DMS153 treated with DMSO at 0.1 percent for 48 hours (cell line): ENCODE results near the gene AKAP9.
"Not testable (repeated sequence)": the region's sequence is repeated elsewhere in the genome, so short reads cannot be mapped to it uniquely, and the experiment has no call there.

Source experiments
- DNase-seq: peaks from one replicate; lab custom pipeline; 2025; ENCODE audit not compliant: unreplicated experiment; lab: John Stamatoyannopoulos, UW

The AKAP9 gene

GRCh38 chr7:92131764-92132330 is 191.2 kb downstream of the AKAP9 start:
- DNase-seq: no peak

GRCh38 chr7:92133133-92133736 is 192.6 kb downstream of the AKAP9 start:
- no peak for DNase-seq

- peak; percentile 7 for DNase-seq
Observed at GRCh38 chr7:92133737-92134270, 193.1 kb downstream of the AKAP9 start.

- DNase-seq: peak; percentile 94
Observed at GRCh38 chr7:92134271-92135051, 193.8 kb downstream of the AKAP9 start, which contains the start of gene CYP51A1. Gene CYP51A1, minus strand, starts transcription at chr7:92134477. Its CDS starts 113 bp downstream, at chr7:92134364.

- peak; percentile 52 for DNase-seq
Observed at GRCh38 chr7:92135052-92135889, 194.6 kb downstream of the AKAP9 start.

GRCh38 chr7:92137557-92137956 is 196.9 kb downstream of the AKAP9 start:
- no peak for DNase-seq

- DNase-seq: no peak
Observed at GRCh38 chr7:92141161-92141560, 200.5 kb downstream of the AKAP9 start.

- DNase-seq: not testable (repeated sequence)
Observed at GRCh38 chr7:92142791-92143190, 202.1 kb downstream of the AKAP9 start.

GRCh38 chr7:92143192-92143880 is 202.7 kb downstream of the AKAP9 start:
- DNase-seq: not testable (repeated sequence)

- no peak for DNase-seq
Observed at GRCh38 chr7:92149736-92150239, 209.1 kb downstream of the AKAP9 start.

- DNase-seq: no peak
Observed at GRCh38 chr7:92150450-92151017, 209.9 kb downstream of the AKAP9 start.

GRCh38 chr7:92155108-92155739 is 214.6 kb downstream of the AKAP9 start:
- DNase-seq: no peak

GRCh38 chr7:92156990-92157389 is 216.3 kb downstream of the AKAP9 start:
- no peak for DNase-seq

GRCh38 chr7:92158660-92159575 is 218.3 kb downstream of the AKAP9 start:
- DNase-seq: no peak
